ENCODE data around the gene CAPZA2. TPM values are rescaled to one million over a fixed set of nuclear protein-coding genes. Genes with fewer than 3 reads are reported as not detected.

Gene CAPZA2
- total and polyA plus RNA-seq, 8 donors = 13.9 to 1,001 (median 83.3) TPM

DNA sequence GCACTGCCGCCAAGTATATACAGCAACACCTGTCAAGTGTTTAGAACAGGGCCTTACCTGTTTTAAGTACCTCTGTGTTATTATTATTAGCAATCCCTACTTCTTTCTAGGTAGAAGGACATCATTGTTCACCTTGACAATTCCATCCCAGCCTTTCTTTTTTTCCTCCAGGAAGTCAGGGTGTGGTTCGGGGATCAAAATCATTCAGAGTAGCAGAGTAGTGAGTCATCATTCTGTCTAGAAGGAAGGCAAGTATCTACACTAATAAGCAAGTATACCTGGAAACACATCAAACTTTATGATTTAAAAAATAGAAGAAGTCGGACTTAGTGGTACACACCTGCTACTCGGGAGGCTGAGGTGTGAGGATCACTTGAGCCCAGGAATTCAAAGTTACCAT is 25.5 kb upstream of the CAPZA2 start:
- no peaks in the 10 kb centered on the region for H3K9me3 ChIP-seq
- no peaks in the 10 kb centered on the region for H3K4me1 ChIP-seq
- intact Hi-C loops (cut with DNase I; ENCODE audit: low total_unique reads) = no loop called here
- no peak overlapping the region for H3K4me3 ChIP-seq
- no peak overlapping the region for H3K27ac ChIP-seq
- no peaks in the 10 kb centered on the region for H3K36me3 ChIP-seq
- no peaks in the 10 kb centered on the region for H3K27me3 ChIP-seq
- no peak for DNase-seq
- TF ChIP-seq POLR2AphosphoS5 (IDR thresholded peaks at IDR 0.05) (no peak), POLR2A (IDR thresholded peaks at IDR 0.05) (no peak)
- 83 to 93% (median 91%) methylated on average over 4 of the region's 4 CpGs for WGBS, 5 donors

GRCh38 chr7:116837586-116837985 is 24.8 kb upstream of the CAPZA2 start:
- Histone ChIP-seq H3K4me1 (no peaks in the 10 kb centered on the region), H3K27ac (no peak overlapping the region), H3K36me3 (no peaks in the 10 kb centered on the region), H3K27me3 (no peaks in the 10 kb centered on the region), H3K4me3 (no peak overlapping the region), H3K9me3 (no peaks in the 10 kb centered on the region)
- DNase-seq = no peak
- intact Hi-C loops (cut with DNase I; ENCODE audit: low total_unique reads) = no loop called here
- WGBS, 5 donors = 75 to 92% (median 91%) methylated on average over 3 of the region's 3 CpGs
- no peak for TF ChIP-seq POLR2AphosphoS5 (IDR thresholded peaks at IDR 0.05)
- TF ChIP-seq, protein P1, sequence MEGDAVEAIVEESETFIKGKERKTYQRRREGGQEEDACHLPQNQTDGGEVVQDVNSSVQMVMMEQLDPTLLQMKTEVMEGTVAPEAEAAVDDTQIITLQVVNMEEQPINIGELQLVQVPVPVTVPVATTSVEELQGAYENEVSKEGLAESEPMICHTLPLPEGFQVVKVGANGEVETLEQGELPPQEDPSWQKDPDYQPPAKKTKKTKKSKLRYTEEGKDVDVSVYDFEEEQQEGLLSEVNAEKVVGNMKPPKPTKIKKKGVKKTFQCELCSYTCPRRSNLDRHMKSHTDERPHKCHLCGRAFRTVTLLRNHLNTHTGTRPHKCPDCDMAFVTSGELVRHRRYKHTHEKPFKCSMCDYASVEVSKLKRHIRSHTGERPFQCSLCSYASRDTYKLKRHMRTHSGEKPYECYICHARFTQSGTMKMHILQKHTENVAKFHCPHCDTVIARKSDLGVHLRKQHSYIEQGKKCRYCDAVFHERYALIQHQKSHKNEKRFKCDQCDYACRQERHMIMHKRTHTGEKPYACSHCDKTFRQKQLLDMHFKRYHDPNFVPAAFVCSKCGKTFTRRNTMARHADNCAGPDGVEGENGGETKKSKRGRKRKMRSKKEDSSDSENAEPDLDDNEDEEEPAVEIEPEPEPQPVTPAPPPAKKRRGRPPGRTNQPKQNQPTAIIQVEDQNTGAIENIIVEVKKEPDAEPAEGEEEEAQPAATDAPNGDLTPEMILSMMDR (IDR thresholded peaks at IDR 0.05) = no peak
- no peak for TF ChIP-seq POLR2A (IDR thresholded peaks at IDR 0.05)
- TF ChIP-seq EP300 (IDR thresholded peaks at IDR 0.05) = no peak

- DNase-seq = no peak
- no peaks in the 10 kb centered on the region for H3K9me3 ChIP-seq
- whole genome bisulfite sequencing, 5 donors = 53 to 80% (median 72%) methylated on average over 5 of the region's 5 CpGs
- H3K36me3 ChIP-seq = no peaks in the 10 kb centered on the region
- H3K4me3 ChIP-seq = no peak overlapping the region
- TF ChIP-seq, protein P1 (IDR thresholded peaks at IDR 0.05) = no peak
- no peaks in the 10 kb centered on the region for H3K27me3 ChIP-seq
- H3K27ac ChIP-seq = no peak overlapping the region
- intact Hi-C loops (cut with DNase I; ENCODE audit: low total_unique reads) = no loop called here
- H3K4me1 ChIP-seq = peaks cover 0 to 7% (median 2%) of the 10 kb centered on the region in 4 donors
Measured at GRCh38 chr7:116840256-116840655, 22.1 kb upstream of the CAPZA2 start.

GRCh38 chr7:116842371-116842770 is 20.0 kb upstream of the CAPZA2 start:
- no peak overlapping the region for H3K27ac ChIP-seq
- TF ChIP-seq POLR2AphosphoS5 (IDR thresholded peaks at IDR 0.05) (no peak), POLR2A (IDR thresholded peaks at IDR 0.05) (no peak), EP300 (IDR thresholded peaks at IDR 0.05) (no peak)
- TF ChIP-seq, protein P1 (IDR thresholded peaks at IDR 0.05) = no peak

GRCh38 chr7:116843378-116843777 is 19.0 kb upstream of the CAPZA2 start:
- H3K9me3 ChIP-seq = no peaks in the 10 kb centered on the region
- peak overlapping the region; percentile 7 to 36 (median 10) for H3K4me3 ChIP-seq
- peaks cover 0 to 7% (median 2%) of the 10 kb centered on the region in 4 donors for H3K4me1 ChIP-seq
- 20 to 42% (median 27%) methylated on average over 4 of the region's 4 CpGs for WGBS, 5 donors
- H3K36me3 ChIP-seq = no peaks in the 10 kb centered on the region
- H3K27ac ChIP-seq = peak overlapping the region in 1 of 5 donors; percentile 47
- no peaks in the 10 kb centered on the region for H3K27me3 ChIP-seq
- TF ChIP-seq POLR2A (IDR thresholded peaks at IDR 0.05) (no peak), EP300 (IDR thresholded peaks at IDR 0.05) (no peak), POLR2AphosphoS5 (IDR thresholded peaks at IDR 0.05) (no peak)
- TF ChIP-seq, protein P1 (IDR thresholded peaks at IDR 0.05) = no peak
- intact Hi-C loops (cut with DNase I; ENCODE audit: low total_unique reads) = no loop called here
- no peak for DNase-seq

More at GRCh38 chr7:116842371-116842770, 20.0 kb upstream of the CAPZA2 start:
- Histone ChIP-seq H3K27me3 (no peaks in the 10 kb centered on the region), H3K9me3 (no peaks in the 10 kb centered on the region), H3K36me3 (no peaks in the 10 kb centered on the region), H3K4me3 (no peak overlapping the region), H3K4me1 (peaks cover 0 to 7% (median 2%) of the 10 kb centered on the region in 4 donors)
- WGBS, 5 donors = 86 to 100% (median 94%) methylated on average over 1 of the region's 1 CpG
- intact Hi-C loops (cut with DNase I; ENCODE audit: low total_unique reads) = no loop called here
- no peak for DNase-seq
